Mesendoderm (in vitro differentiated cells): Measurements from ENCODE around the gene KRT80.

ENCODE experiments used
- DNase-seq: peaks from one replicate; pipeline ENCODE4 v3.0.0; 2013
- H2AK5ac ChIP-seq: 2 replicates; pipeline ENCODE4 v1.6.1; 2013; ENCODE audit warnings: low read length, inconsistent platforms
- H2BK120ac ChIP-seq: 2 replicates; pipeline ENCODE4 v1.6.1; 2013; ENCODE audit warnings: low read depth, mild to moderate bottlenecking, low read length, moderate library complexity, mixed read lengths
- H2BK15ac ChIP-seq: replicated peaks from 2 replicates; pipeline ENCODE4 v1.6.1; 2013; ENCODE audit warnings: low read depth, mild to moderate bottlenecking, moderate library complexity
- H2BK5ac ChIP-seq: 2 replicates; pipeline ENCODE4 v1.6.1; 2013; ENCODE audit warnings: low read length, inconsistent platforms
- H3K18ac ChIP-seq: 2 replicates; pipeline ENCODE4 v1.6.1; 2013; ENCODE audit warnings: mild to moderate bottlenecking, low read length, mixed read lengths
- H3K23ac ChIP-seq: one replicate; pipeline ENCODE4 v1.6.1; 2013; ENCODE audit warnings: low read length
- H3K27ac ChIP-seq: 2 replicates; pipeline ENCODE4 v1.5.1; 2013; ENCODE audit warnings: low read depth, mild to moderate bottlenecking, inconsistent platforms, low read length, moderate library complexity
- H3K27me3 ChIP-seq: 2 replicates; pipeline ENCODE4 v1.6.1; 2013; ENCODE audit warnings: low read length, control low read depth, mild to moderate bottlenecking, inconsistent platforms; ENCODE audit not compliant: insufficient read depth, poor library complexity
- H3K36me3 ChIP-seq: 2 replicates; pipeline ENCODE4 v1.6.1; 2013; ENCODE audit warnings: low read length, inconsistent platforms; ENCODE audit not compliant: control insufficient read depth, insufficient read depth
- H3K4ac ChIP-seq: one replicate; pipeline ENCODE4 v1.6.1; 2013; ENCODE audit warnings: low read depth, mild to moderate bottlenecking, low read length, moderate library complexity
- H3K4me1 ChIP-seq: 2 replicates; pipeline ENCODE4 v1.6.1; 2013; ENCODE audit warnings: low read depth, low read length, inconsistent platforms; ENCODE audit not compliant: control insufficient read depth
- H3K4me2 ChIP-seq: 2 replicates; pipeline ENCODE4 v1.6.1; 2013; ENCODE audit warnings: low read length
- H3K4me3 ChIP-seq: 2 replicates; pipeline ENCODE4 v1.5.1; 2013; ENCODE audit warnings: mild to moderate bottlenecking, low read length
- H3K56ac ChIP-seq: one replicate; pipeline ENCODE4 v1.6.1; 2013; ENCODE audit warnings: low read length
- H3K79me1 ChIP-seq: 2 replicates; pipeline ENCODE4 v1.6.1; 2013; ENCODE audit warnings: low read length, inconsistent platforms
- H3K79me2 ChIP-seq: 2 replicates; pipeline ENCODE4 v1.6.1; 2013; ENCODE audit warnings: mild to moderate bottlenecking, low read length; ENCODE audit not compliant: control insufficient read depth, insufficient read depth
- H3K9ac ChIP-seq: 2 replicates; pipeline ENCODE4 v1.6.1; 2013; ENCODE audit warnings: low read length, inconsistent platforms
- H4K5ac ChIP-seq: one replicate; pipeline ENCODE4 v1.6.1; 2013; ENCODE audit warnings: low read length
- H4K8ac ChIP-seq: one replicate; pipeline ENCODE4 v1.6.1; 2013; ENCODE audit warnings: low read depth, mild to moderate bottlenecking, control low read depth, low read length, moderate library complexity
- WGBS: extraction: QIAGEN DNeasy Blood & Tissue Kit; methylation state at CpG from one replicate; pipeline ENCODE4 v1.1.7; 2013; ENCODE audit warnings: low lambda C conversion rate, missing lambda C conversion rate; ENCODE audit not compliant: insufficient coverage; ENCODE audit errors: extremely low coverage; 5-methylcytosine and 5-hydroxymethylcytosine counted together

The KRT80 gene

DNA sequence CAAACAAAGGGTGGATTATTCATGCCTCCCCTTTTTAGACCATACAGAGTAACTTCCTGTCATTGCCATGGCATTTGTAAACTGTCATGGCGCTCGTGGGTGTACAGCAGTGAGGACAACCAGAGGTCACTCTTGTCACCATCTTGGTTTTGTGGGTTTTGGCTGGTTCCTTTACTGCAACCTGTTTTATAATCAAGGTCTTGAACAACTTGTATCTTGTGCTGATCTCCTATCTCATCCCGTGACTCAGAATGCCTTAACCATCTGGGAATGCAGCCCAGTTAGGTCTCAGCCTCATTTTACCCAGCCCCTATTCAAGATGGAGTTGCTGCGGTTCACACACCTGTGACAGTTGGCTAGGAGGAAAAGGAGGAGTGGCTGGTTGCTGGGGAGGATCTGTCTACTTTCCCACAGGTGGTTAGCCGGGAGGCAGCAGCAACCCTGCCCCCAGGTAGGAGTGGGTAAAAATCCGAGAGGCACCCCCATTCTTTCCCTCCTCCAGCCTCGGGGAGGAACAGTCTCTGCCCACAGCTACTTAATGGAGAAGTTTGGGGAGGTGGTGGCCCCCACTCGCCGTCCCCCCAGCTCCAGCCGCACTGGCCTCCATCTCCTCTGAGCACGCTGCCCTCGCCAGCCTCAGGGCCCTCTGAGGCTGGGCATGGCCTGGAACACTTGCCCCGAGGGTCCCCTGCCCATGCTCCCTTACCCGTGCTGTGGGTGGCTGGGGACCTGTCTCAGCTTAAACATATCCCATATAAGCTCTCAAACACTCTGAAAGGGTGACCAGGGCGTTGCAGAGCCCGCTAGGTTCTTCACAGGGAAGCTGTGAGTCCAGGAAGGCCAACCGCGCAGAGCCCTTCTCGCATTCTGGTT lies 70.6 kb downstream of the KRT80 start:
- no CpG with 5 or more reads among the region's 19 CpGs for whole genome bisulfite sequencing
- Histone ChIP-seq H3K4me3 (no peak overlapping the region), H3K9ac (no peak overlapping the region), H2BK120ac (no peak overlapping the region), H3K79me2 (no peaks in the 10 kb centered on the region), H2BK15ac (no peak overlapping the region), H4K5ac (no peak overlapping the region), H3K79me1 (no peaks in the 10 kb centered on the region), H3K36me3 (no peaks in the 10 kb centered on the region), H3K27me3 (no peaks in the 10 kb centered on the region), H2BK5ac (no peak overlapping the region), H4K8ac (no peak overlapping the region), H3K56ac (no peak overlapping the region), H3K4me2 (no peak overlapping the region), H3K27ac (no peak overlapping the region), H3K4me1 (peaks cover 10% of the 10 kb centered on the region), H2AK5ac (no peak overlapping the region), H3K4ac (no peak overlapping the region), H3K18ac (no peak overlapping the region), H3K23ac (no peak overlapping the region)
- DNase-seq: no peak

DNA sequence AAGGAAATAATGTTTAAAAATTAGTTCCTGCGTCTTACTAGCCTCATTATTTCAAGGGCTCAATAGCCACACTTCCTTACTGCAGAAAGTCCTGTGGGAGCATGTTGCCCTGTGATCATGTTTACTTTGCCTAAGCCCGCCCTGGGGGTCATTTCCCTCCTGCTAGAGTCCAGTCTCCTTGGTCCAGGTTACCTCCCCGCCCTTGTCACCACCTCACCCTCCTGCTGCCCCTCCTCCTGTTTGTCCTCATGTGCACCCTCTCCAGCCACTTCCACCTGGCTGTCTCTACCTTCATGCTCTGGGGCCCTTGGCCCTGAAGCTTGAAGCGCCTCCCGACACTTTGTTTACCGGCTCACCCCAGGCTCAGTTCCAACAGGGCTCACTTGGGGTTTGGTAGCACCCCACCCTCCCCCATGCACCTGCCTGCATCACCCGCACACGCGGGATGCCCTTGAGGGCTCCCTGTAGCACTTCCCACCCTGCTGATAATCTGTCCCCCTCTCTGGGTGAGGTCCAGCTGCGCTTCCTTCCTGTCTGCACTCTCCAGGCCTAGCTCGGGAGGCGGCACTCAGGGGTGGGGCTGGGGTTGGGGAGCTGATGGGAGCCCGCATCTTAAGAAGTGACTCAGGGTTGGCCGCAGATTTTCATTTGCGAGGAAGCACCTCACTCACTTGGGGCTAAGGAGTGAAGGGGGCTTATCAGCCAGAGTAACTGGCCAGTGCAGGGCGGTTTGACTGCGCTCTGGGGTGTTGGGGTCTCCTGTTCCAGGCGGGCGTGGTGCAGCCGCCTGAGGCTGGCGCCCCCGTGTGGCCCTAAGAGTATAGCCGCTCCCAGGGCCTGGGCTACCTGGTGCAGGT lies 72.2 kb downstream of the KRT80 start:
- Histone ChIP-seq H3K9ac (peak overlapping the region; percentile 40), H3K4ac (no peak overlapping the region), H2BK5ac (no peak overlapping the region), H3K27ac (no peak overlapping the region), H4K8ac (no peak overlapping the region), H4K5ac (no peak overlapping the region), H3K36me3 (no peaks in the 10 kb centered on the region), H3K4me3 (no peak overlapping the region), H2AK5ac (no peak overlapping the region), H3K56ac (no peak overlapping the region), H2BK15ac (no peak overlapping the region), H3K4me2 (peak overlapping the region; percentile 74), H3K27me3 (no peaks in the 10 kb centered on the region), H3K4me1 (no peaks in the 10 kb centered on the region), H3K23ac (no peak overlapping the region), H3K79me2 (no peaks in the 10 kb centered on the region), H2BK120ac (no peak overlapping the region), H3K18ac (no peak overlapping the region), H3K79me1 (no peaks in the 10 kb centered on the region)
- no CpG with 5 or more reads among the region's 23 CpGs for WGBS
- peak; percentile 90 for DNase-seq
